Measurements from ENCODE around the gene PGAP6. TPM values are rescaled to one million over a fixed set of nuclear protein-coding genes. Genes with fewer than 3 reads are reported as not detected.
A peak's percentile ranks its signal among the peaks of the same experiment; 100 is the strongest.

PGAP6 gene
- total RNA-seq, 4 donors from 2014 or later, result 32.8 to 53.5 (median 46.3) TPM

- TF ChIP-seq POLR2AphosphoS5 (IDR thresholded peaks at IDR 0.05), result no peak
Measured at GRCh38 chr16:405548-406506, 24.0 kb upstream of the PGAP6 start.

GRCh38 chr16:404971-405486 is 23.3 kb upstream of the PGAP6 start:
- 95% methylated on average over 9 of the region's 12 CpGs for WGBS

More at GRCh38 chr16:405548-406506, 24.0 kb upstream of the PGAP6 start:
- Histone ChIP-seq H3K4me1 (peaks cover 6 to 15% (median 13%) of the 10 kb centered on the region in 4 donors), H3K36me3 (peaks cover 0 to 25% (median 16%) of the 10 kb centered on the region in 4 donors), H3K27ac (replicated peaks in 1 of 4) (no peak overlapping the region), H3K4me3 (no peak overlapping the region), H3K27me3 (no peaks in the 10 kb centered on the region), H3K9me3 (no peaks in the 10 kb centered on the region)
- 92% methylated on average over 19 of the region's 27 CpGs for WGBS
- intact Hi-C loops (cut with DNase I), result no loop called here
- DNase-seq (ENCODE audit: extremely low spot score), result no peak

GRCh38 chr16:401468-402348 is 19.9 kb upstream of the PGAP6 start, which contains the start of gene DECR2:
Gene DECR2 (plus strand): TSS chr16:401885. CDS start chr16:401964, 79 bp downstream.
- under 1% methylated on average over 62 of the region's 91 CpGs for WGBS
- intact Hi-C loops (cut with DNase I), result loop anchor here (5.0 kb wide), 1 partner anchor 236 kb away; the partner anchor contains the start of gene METTL26

More at GRCh38 chr16:404971-405486, 23.3 kb upstream of the PGAP6 start:
- Histone ChIP-seq H3K4me1 (peaks cover 10 to 22% (median 21%) of the 10 kb centered on the region in 4 donors), H3K36me3 (peaks cover 0 to 18% (median 8%) of the 10 kb centered on the region in 4 donors), H3K9me3 (no peaks in the 10 kb centered on the region), H3K27ac (replicated peaks in 1 of 4) (no peak overlapping the region), H3K27me3 (no peaks in the 10 kb centered on the region), H3K4me3 (no peak overlapping the region)
- TF ChIP-seq POLR2AphosphoS5 (IDR thresholded peaks at IDR 0.05) (no peak), POLR2A (IDR thresholded peaks at IDR 0.05; ENCODE audit: low read depth) (no peak), EP300 (IDR thresholded peaks at IDR 0.05) (no peak), CTCF (IDR thresholded peaks at IDR 0.05) (no peak)
- intact Hi-C loops (cut with DNase I), result loop anchor here (5.0 kb wide), 1 partner anchor 232 kb away; the partner anchor contains the start of gene METTL26
- no peak for DNase-seq (ENCODE audit: extremely low spot score)

GRCh38 chr16:400061-400591 is 18.3 kb upstream of the PGAP6 start:
- Histone ChIP-seq H3K36me3 (peaks cover 0 to 15% (median 8%) of the 10 kb centered on the region in 4 donors), H3K9me3 (no peaks in the 10 kb centered on the region), H3K27me3 (no peaks in the 10 kb centered on the region), H3K4me3 (peak overlapping the region in 1 of 4 donors; percentile 64), H3K4me1 (peaks cover 22 to 58% (median 49%) of the 10 kb centered on the region in 4 donors), H3K27ac (replicated peaks in 1 of 4) (peak overlapping the region; percentile 85 to 91 (median 90))
- intact Hi-C loops (cut with DNase I), result loop anchor here (5.0 kb wide), 1 partner anchor 237 kb away; the partner anchor contains the start of gene METTL26
- DNase-seq (ENCODE audit: extremely low spot score), result no peak
- 76% methylated on average over 3 of the region's 10 CpGs for WGBS
- TF ChIP-seq POLR2A (IDR thresholded peaks at IDR 0.05; ENCODE audit: low read depth) (no peak), EP300 (IDR thresholded peaks at IDR 0.05) (no peak), CTCF (IDR thresholded peaks at IDR 0.05) (no peak), POLR2AphosphoS5 (IDR thresholded peaks at IDR 0.05) (no peak)

More at GRCh38 chr16:401468-402348, 19.9 kb upstream of the PGAP6 start, which contains the start of gene DECR2:
- Histone ChIP-seq H3K9me3 (no peaks in the 10 kb centered on the region), H3K27ac (replicated peaks in 1 of 4) (peak within 1 kb of the TSS; percentile 85 to 91 (median 90)), H3K36me3 (peaks cover 0 to 15% (median 8%) of the 10 kb centered on the region in 4 donors), H3K27me3 (no peaks in the 10 kb centered on the region), H3K4me3 (peak within 1 kb of the TSS; percentile 64 to 95 (median 85)), H3K4me1 (peaks cover 17 to 50% (median 41%) of the 10 kb centered on the region in 4 donors)
- peak; percentile 72 for TF ChIP-seq POLR2A (IDR thresholded peaks at IDR 0.05; ENCODE audit: low read depth)
- no peak for TF ChIP-seq EP300 (IDR thresholded peaks at IDR 0.05)
- peak; percentile 91 to 95 for TF ChIP-seq POLR2AphosphoS5 (IDR thresholded peaks at IDR 0.05)
- peak; percentile 55 to 62 (median 61) for TF ChIP-seq CTCF (IDR thresholded peaks at IDR 0.05)
- DNase-seq (ENCODE audit: extremely low spot score), result peak; percentile 99

Measured in esophagus muscularis mucosa (tissue), 4 donors.